Heart left ventricle (tissue), 16 donors: ENCODE data around the gene PVR. TPM values are rescaled to one million over a fixed set of nuclear protein-coding genes. Genes with fewer than 3 reads are reported as not detected.
"Not testable (repeated sequence)": the region's sequence is repeated elsewhere in the genome, so short reads cannot be mapped to it uniquely, and the experiment has no call there.

Source experiments
- ATAC-seq, 4 donors: fragments of 200-7000 bp; cut with Tn5 transposase; one replicate each; pipeline ENCODE4 v1.9.1; 2020 to 2022; ENCODE audit warnings: moderate library complexity in 4 of 4, mild to moderate bottlenecking in 3 of 4, moderate number of reproducible peaks in 1 of 4
- DNase-seq, 5 donors: peaks; one replicate each; pipeline ENCODE4 v3.0.0-alpha.2; 2020
- H3K27ac ChIP-seq, 12 donors: fragments of 200-600 bp; sonication (generic) in 4 of 12; one replicate each; pipeline versions ENCODE4 v1.5.0 to v1.8.0; 2016 to 2022; ENCODE audit warnings: mild to moderate bottlenecking in 2 of 12
- H3K27me3 ChIP-seq, 9 donors: fragments of 200-600 bp; sonication (generic) in 2 of 9; one replicate each; pipeline versions ENCODE4 v1.5.1 to v1.8.0; 2016 to 2022; ENCODE audit warnings: mild to moderate bottlenecking in 3 of 9
- H3K36me3 ChIP-seq, 9 donors: fragments of 200-600 bp; sonication (generic) in 2 of 9; one replicate each; pipeline versions ENCODE4 v1.5.0 to v1.8.0; 2018 to 2022; ENCODE audit warnings: mild to moderate bottlenecking in 2 of 9
- H3K4me1 ChIP-seq, 12 donors: fragments of 200-600 bp; sonication (generic) in 4 of 12; one replicate each; pipeline versions ENCODE4 v1.5.0 to v1.8.0; 2016 to 2022; ENCODE audit warnings: mild to moderate bottlenecking in 3 of 12
- H3K4me3 ChIP-seq, 12 donors: fragments of 200-600 bp; sonication (generic) in 4 of 12; one replicate each; pipeline versions ENCODE4 v1.5.0 to v1.8.0; 2017 to 2022; ENCODE audit warnings: mild to moderate bottlenecking in 9 of 12, moderate library complexity in 4 of 12
- H3K9me3 ChIP-seq, 12 donors: fragments of 200-600 bp; sonication (generic) in 4 of 12; one replicate each; pipeline versions ENCODE4 v1.5.0 to v1.8.0; 2016 to 2022; ENCODE audit warnings: mild to moderate bottlenecking in 1 of 12
- POLR2A ChIP-seq, 2 donors: fragments of 450-650 bp; IDR thresholded peaks; one replicate each; pipeline ENCODE4 v1.6.1; 2017; ENCODE audit warnings: antibody characterized with exemption in 2 of 2, mild to moderate bottlenecking in 2 of 2, moderate library complexity in 2 of 2
- WGBS, 4 donors: extraction: QIAGEN DNeasy Blood & Tissue Kit in 2 of 4; methylation state at CpG; one replicate each; pipeline versions ENCODE4 v1.1.5 to v1.1.7; 2013 to 2018; 5-methylcytosine and 5-hydroxymethylcytosine counted together
- intact Hi-C, 10 donors: fragments of 100-400 bp; cut with DNase I; formaldehyde crosslinking; loops; one replicate each; pipeline versions ENCODE4 v1.11.1 to v1.14.2; 2022
- polyA plus RNA-seq, 2 donors: library from polyadenylated mRNA; stranded (reverse); fragments of 200-250 nt; gene quantifications; one replicate each; pipeline ENCODE4 v1.2.3, GENCODE V29; 2013
- total RNA-seq, 9 donors: library from RNA; depleted of rRNA in 2 of 9; stranded (reverse); fragments of >200 nt in 2 of 9; fragmentation: NEBNext Ultra II Directional in 3 of 9; extraction: Animal tissue kit (Norgen Biotek cat#: 25700) in 3 of 9; gene quantifications; one replicate each; pipeline versions ENCODE4 v1.1.0 to v1.2.4, GENCODE V29; 2016 to 2023
- TF ChIP-seq, protein P1 (sequence below), 12 donors: fragments of 200-600 bp; sonication (generic) in 4 of 12; IDR thresholded peaks; one replicate each; pipeline versions ENCODE4 v1.5.0 to v1.8.0; 2018 to 2022; ENCODE audit warnings: antibody characterized with exemption in 12 of 12, mild to moderate bottlenecking in 5 of 12
- donor health status: ischemic (EF 13 %, LVEDD 7.1; RV severe dilation, severe dysfunction).
- donor health status: healthy with polysubstance abuse.
- donor health status: DM: no; HTN: yes; CAD: no.
- donor health status: DM: no; HTN: no; CAD: no.
- donor health status: ischemic (EF 25% LVEDD 6.9; RV normal size, moderate dysfunction).
- donor health status: ischemic (EF 25% LVEDD 5.7; RV mildly dilated, moderate dysfunction).
- donor health status: healthy.
- donor health status: DM: yes; HTN: yes; CAD: no.
- donor health status: ischemic (EF 35%, LVEDD 5.7; RV mildly dilated, moderate dysfunction).
- donor health status: nonischemic (EF 11% LVEDD 7.7; RV severe dilation, severe dysfunction).
- donor health status: DM: yes; HTN: yes; CAD: no.
- donor health status: PGD.
- donor health status: ischemic (EF 29% LVEDD 5.4; RV normal size, mild dysfunction).
- donor health status: nonischemic (EF 23%, LVEDD 6.1; RV moderate dilation, normal function).

PVR gene
- total and polyA plus RNA-seq, 11 donors, result 33.7 to 143 (median 49.1) TPM

- Histone ChIP-seq H3K9me3 (no peaks in the 10 kb centered on the region), H3K4me1 (peaks cover 0 to 36% (median 17%) of the 10 kb centered on the region in 12 donors), H3K27ac (peak overlapping the region in 10 of 12 donors; percentile 29 to 80 (median 68)), H3K4me3 (no peak overlapping the region), H3K27me3 (no peaks in the 10 kb centered on the region), H3K36me3 (no peaks in the 10 kb centered on the region)
- DNase-seq (no peak), ATAC-seq (no peak)
- intact Hi-C loops, result loop anchor here in 1 of 10 donors (5.0 kb wide), 1 partner anchor 34 kb away; the partner anchor contains the start of gene PVR
- TF ChIP-seq, protein P1, sequence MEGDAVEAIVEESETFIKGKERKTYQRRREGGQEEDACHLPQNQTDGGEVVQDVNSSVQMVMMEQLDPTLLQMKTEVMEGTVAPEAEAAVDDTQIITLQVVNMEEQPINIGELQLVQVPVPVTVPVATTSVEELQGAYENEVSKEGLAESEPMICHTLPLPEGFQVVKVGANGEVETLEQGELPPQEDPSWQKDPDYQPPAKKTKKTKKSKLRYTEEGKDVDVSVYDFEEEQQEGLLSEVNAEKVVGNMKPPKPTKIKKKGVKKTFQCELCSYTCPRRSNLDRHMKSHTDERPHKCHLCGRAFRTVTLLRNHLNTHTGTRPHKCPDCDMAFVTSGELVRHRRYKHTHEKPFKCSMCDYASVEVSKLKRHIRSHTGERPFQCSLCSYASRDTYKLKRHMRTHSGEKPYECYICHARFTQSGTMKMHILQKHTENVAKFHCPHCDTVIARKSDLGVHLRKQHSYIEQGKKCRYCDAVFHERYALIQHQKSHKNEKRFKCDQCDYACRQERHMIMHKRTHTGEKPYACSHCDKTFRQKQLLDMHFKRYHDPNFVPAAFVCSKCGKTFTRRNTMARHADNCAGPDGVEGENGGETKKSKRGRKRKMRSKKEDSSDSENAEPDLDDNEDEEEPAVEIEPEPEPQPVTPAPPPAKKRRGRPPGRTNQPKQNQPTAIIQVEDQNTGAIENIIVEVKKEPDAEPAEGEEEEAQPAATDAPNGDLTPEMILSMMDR (IDR thresholded peaks at IDR 0.05), result no peak
- TF ChIP-seq POLR2A (IDR thresholded peaks at IDR 0.05), result no peak
- WGBS, 4 donors, result 68 to 78% (median 72%) methylated on average over 3 of the region's 3 CpGs
These were observed 35.8 kb upstream of the PVR start for GRCh38 chr19:44607917-44608316.

- H3K27ac ChIP-seq, result peak overlapping the region in 5 of 12 donors; percentile 29 to 68 (median 67)
- intact Hi-C loops, result loop anchor here in 1 of 10 donors (5.0 kb wide), 1 partner anchor 34 kb away; the partner anchor contains the start of gene PVR
These were observed 35.3 kb upstream of the PVR start for GRCh38 chr19:44608391-44608821.

GRCh38 chr19:44609219-44609618 lies 34.5 kb upstream of the PVR start:
- no peaks in the 10 kb centered on the region for H3K9me3 ChIP-seq
- H3K36me3 ChIP-seq, result no peaks in the 10 kb centered on the region
- TF ChIP-seq, protein P1 (IDR thresholded peaks at IDR 0.05), result no peak
- TF ChIP-seq POLR2A (IDR thresholded peaks at IDR 0.05), result no peak
- intact Hi-C loops, result loop anchor here in 1 of 10 donors (5.0 kb wide), 1 partner anchor 33 kb away; the partner anchor contains the start of gene PVR
- DNase-seq (no peak), ATAC-seq (no peak)
- H3K4me1 ChIP-seq, result peaks cover 0 to 23% (median 12%) of the 10 kb centered on the region in 12 donors
- no peaks in the 10 kb centered on the region for H3K27me3 ChIP-seq
- H3K27ac ChIP-seq, result no peak overlapping the region
- H3K4me3 ChIP-seq, result no peak overlapping the region
- WGBS, 4 donors, result 93 to 94% (median 93%) methylated on average over 5 of the region's 5 CpGs

More at GRCh38 chr19:44608391-44608821, 35.3 kb upstream of the PVR start:
- no peak overlapping the region for H3K4me3 ChIP-seq
- no peak for TF ChIP-seq POLR2A (IDR thresholded peaks at IDR 0.05)
- TF ChIP-seq, protein P1 (IDR thresholded peaks at IDR 0.05), result no peak
- H3K4me1 ChIP-seq, result peaks cover 0 to 31% (median 15%) of the 10 kb centered on the region in 12 donors
- no peaks in the 10 kb centered on the region for H3K9me3 ChIP-seq
- DNase-seq (no peak), ATAC-seq (no peak)
- no peaks in the 10 kb centered on the region for H3K36me3 ChIP-seq
- 60 to 65% (median 63%) methylated on average over 7 of the region's 7 CpGs for WGBS, 4 donors
- H3K27me3 ChIP-seq, result no peaks in the 10 kb centered on the region

- not testable (repeated sequence) for H3K27ac ChIP-seq, H3K36me3 ChIP-seq, H3K27me3 ChIP-seq, H3K4me3 ChIP-seq, H3K9me3 ChIP-seq, DNase-seq
- WGBS, 4 donors, result 73 to 85% (median 79%) methylated on average over 5 of the region's 5 CpGs
- TF ChIP-seq, protein P1 (IDR thresholded peaks at IDR 0.05), result peak in 7 of 12 donors; percentile 7 to 42 (median 35)
- peak in 1 of 4 donors; percentile 56 for ATAC-seq
- intact Hi-C loops, result loop anchor here in 1 of 10 donors (5.0 kb wide), 1 partner anchor 37 kb away; no protein-coding TSS in a partner anchor
- H3K4me1 ChIP-seq, result peaks cover 0 to 23% (median 12%) of the 10 kb centered on the region in 12 donors
These were observed 33.2 kb upstream of the PVR start for GRCh38 chr19:44610497-44610896.
